ENCODE results near the gene FAM32A.
A peak's percentile ranks its signal among the peaks of the same experiment; 100 is the strongest.

The FAM32A gene

DNA sequence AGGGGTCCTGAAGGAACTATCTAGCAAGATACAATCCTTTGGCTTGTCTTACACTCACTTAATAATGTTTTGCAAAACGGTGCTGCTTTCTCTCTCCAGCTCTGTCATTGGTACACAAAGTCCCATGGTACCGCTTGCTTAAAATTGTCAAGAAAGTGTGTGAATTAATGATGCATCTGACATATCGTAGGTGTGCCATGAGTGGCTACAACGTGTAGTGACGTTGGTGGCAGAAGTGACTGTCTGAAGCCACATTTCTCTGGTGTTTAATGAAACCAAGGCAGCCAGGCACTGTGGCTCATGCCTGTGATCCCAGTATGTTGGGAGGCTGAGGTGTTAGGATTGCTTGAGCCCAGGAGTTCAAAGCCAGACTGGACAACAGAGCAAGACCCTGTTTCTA lies 39.1 kb upstream of the FAM32A start:
- Histone ChIP-seq H3K9ac (ENCODE audit: low read length) (no peak overlapping the region), H2AFZ (ENCODE audit: low read depth, low read length) (no peak overlapping the region), H3K36me3 (replicated peaks; ENCODE audit: low read depth, low read length) (peaks cover 57% of the 10 kb centered on the region), H3K4me1 (ENCODE audit: low read length) (peaks cover 82% of the 10 kb centered on the region), H3K79me2 (ENCODE audit: low read length) (peaks cover 73% of the 10 kb centered on the region), H3K27ac (ENCODE audit: low read length) (peak overlapping the region; percentile 92), H3K4me2 (ENCODE audit: low read length) (peak overlapping the region; percentile 89), H3K9me3 (ENCODE audit: insufficient read depth, low read length) (no peaks in the 10 kb centered on the region), H4K20me1 (ENCODE audit: insufficient read depth, low read length) (peaks cover 18% of the 10 kb centered on the region; the same call in 1 of the 2 replicates), H3K27me3 (ENCODE audit: low read depth, low read length) (no peaks in the 10 kb centered on the region), H3K4me3 (ENCODE audit: low read length) (peak overlapping the region; percentile 79; the same call in 1 of the 2 replicates)
- TF ChIP-seq EZH2phosphoT487 (IDR thresholded peaks at IDR 0.05; ENCODE audit: low read depth) = no peak
- TF ChIP-seq, protein P1, sequence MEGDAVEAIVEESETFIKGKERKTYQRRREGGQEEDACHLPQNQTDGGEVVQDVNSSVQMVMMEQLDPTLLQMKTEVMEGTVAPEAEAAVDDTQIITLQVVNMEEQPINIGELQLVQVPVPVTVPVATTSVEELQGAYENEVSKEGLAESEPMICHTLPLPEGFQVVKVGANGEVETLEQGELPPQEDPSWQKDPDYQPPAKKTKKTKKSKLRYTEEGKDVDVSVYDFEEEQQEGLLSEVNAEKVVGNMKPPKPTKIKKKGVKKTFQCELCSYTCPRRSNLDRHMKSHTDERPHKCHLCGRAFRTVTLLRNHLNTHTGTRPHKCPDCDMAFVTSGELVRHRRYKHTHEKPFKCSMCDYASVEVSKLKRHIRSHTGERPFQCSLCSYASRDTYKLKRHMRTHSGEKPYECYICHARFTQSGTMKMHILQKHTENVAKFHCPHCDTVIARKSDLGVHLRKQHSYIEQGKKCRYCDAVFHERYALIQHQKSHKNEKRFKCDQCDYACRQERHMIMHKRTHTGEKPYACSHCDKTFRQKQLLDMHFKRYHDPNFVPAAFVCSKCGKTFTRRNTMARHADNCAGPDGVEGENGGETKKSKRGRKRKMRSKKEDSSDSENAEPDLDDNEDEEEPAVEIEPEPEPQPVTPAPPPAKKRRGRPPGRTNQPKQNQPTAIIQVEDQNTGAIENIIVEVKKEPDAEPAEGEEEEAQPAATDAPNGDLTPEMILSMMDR (IDR thresholded peaks at IDR 0.05; ENCODE audit: low read depth, low read length) = no peak

DNA sequence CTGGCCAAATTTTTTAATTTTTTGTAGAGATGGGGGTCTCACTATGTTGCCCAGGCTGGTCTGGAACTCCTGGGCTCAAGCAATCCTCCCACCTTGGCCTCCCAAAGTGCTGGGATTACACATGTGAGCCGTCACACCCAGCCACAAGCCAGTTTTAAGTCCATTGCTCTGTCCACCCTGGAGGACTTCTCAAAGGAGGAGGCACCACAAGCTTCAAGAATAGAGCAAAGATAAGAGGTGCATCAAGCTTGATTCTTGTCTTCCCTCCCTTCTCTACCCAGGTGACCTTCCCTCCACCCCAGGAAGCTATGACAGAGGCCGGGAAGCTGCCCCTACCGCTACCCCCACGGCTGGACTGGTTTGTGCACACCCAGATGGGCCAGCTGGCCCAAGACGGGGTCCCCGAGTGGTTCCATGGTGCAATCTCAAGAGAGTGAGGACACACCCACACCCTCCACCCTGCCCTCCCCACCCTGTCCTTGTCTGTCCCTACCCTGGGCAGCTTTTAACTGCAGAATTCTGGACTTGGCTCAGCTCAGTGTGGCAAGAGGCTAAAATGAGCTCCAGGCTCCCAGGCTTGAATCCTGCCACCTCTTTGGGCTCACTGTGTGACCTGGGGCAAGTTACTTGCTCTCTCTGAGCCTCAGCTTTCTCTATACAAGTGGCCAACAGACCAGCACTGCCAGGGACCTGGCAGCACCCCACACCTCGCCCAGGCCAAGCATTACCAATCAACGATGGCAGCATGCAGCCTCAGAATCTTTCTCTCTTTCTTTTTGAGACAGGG lies 36.6 kb upstream of the FAM32A start:
- H3K9ac ChIP-seq (ENCODE audit: low read length) = no peak overlapping the region
- peaks cover 36% of the 10 kb centered on the region; the same call in 1 of the 2 replicates for H4K20me1 ChIP-seq (ENCODE audit: insufficient read depth, low read length)
- H3K9me3 ChIP-seq (ENCODE audit: insufficient read depth, low read length) = no peaks in the 10 kb centered on the region
- H3K4me1 ChIP-seq (ENCODE audit: low read length) = peaks cover 62% of the 10 kb centered on the region
- TF ChIP-seq, protein P1 (IDR thresholded peaks at IDR 0.05; ENCODE audit: low read depth, low read length) = no peak
- no peak for TF ChIP-seq EZH2phosphoT487 (IDR thresholded peaks at IDR 0.05; ENCODE audit: low read depth)
- peaks cover 70% of the 10 kb centered on the region for H3K79me2 ChIP-seq (ENCODE audit: low read length)
- H3K4me2 ChIP-seq (ENCODE audit: low read length) = peak overlapping the region; percentile 7; the same call in 1 of the 2 replicates
- H3K4me3 ChIP-seq (ENCODE audit: low read length) = no peak overlapping the region
- peak overlapping the region; percentile 77 for H3K27ac ChIP-seq (ENCODE audit: low read length)
- no peaks in the 10 kb centered on the region for H3K27me3 ChIP-seq (ENCODE audit: low read depth, low read length)
- H3K36me3 ChIP-seq (replicated peaks; ENCODE audit: low read depth, low read length) = peaks cover 73% of the 10 kb centered on the region
- no peak overlapping the region for H2AFZ ChIP-seq (ENCODE audit: low read depth, low read length)

DNA sequence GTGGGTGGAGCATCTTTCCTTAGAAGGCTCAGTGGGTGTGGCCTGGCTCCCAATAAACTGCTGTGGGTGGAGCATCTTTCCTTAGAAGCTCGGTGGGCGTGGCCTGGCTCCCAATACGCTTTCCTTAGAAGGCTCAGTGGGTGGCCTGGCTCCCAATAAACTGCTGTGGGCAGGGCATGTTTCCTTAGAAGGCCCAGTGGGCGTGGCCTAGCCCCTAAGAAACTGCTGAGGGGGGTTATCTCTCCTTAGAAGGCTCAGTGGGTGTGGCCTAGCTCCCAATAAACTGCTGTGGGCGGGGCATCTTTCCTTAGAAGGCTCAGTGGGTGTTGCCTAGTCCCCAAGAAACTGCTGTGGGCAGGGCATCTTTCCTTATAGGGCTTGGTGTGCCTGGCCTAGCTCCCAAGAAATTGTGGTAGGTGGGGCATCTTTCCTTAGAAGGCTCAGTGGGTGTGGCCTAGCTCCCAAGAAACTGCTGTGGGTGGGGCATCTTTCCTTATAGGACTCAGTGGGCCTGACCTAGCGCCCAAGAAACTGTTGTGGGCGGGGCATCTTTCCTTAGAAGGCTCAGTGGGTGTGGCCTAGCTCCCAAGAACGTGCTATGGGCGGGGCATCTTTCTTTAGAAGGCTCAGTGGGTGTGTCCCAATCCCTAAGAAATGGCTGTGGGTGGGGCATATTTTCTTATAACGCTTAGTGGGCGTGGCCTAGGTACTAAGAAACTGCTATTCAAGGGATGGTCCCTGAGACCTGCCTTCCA lies 31.5 kb upstream of the FAM32A start:
- Histone ChIP-seq H3K27ac (ENCODE audit: low read length) (no peak overlapping the region), H3K4me2 (ENCODE audit: low read length) (no peak overlapping the region), H3K79me2 (ENCODE audit: low read length) (peaks cover 22% of the 10 kb centered on the region), H3K27me3 (ENCODE audit: low read depth, low read length) (no peaks in the 10 kb centered on the region), H4K20me1 (ENCODE audit: insufficient read depth, low read length) (peaks cover 41% of the 10 kb centered on the region), H3K9ac (ENCODE audit: low read length) (no peak overlapping the region), H3K4me3 (ENCODE audit: low read length) (no peak overlapping the region), H2AFZ (ENCODE audit: low read depth, low read length) (no peak overlapping the region), H3K4me1 (ENCODE audit: low read length) (peaks cover 44% of the 10 kb centered on the region), H3K36me3 (replicated peaks; ENCODE audit: low read depth, low read length) (peaks cover 83% of the 10 kb centered on the region), H3K9me3 (ENCODE audit: insufficient read depth, low read length) (no peaks in the 10 kb centered on the region)
- no peak for TF ChIP-seq EZH2phosphoT487 (IDR thresholded peaks at IDR 0.05; ENCODE audit: low read depth)
- TF ChIP-seq, protein P1 (IDR thresholded peaks at IDR 0.05; ENCODE audit: low read depth, low read length) = no peak

DNA sequence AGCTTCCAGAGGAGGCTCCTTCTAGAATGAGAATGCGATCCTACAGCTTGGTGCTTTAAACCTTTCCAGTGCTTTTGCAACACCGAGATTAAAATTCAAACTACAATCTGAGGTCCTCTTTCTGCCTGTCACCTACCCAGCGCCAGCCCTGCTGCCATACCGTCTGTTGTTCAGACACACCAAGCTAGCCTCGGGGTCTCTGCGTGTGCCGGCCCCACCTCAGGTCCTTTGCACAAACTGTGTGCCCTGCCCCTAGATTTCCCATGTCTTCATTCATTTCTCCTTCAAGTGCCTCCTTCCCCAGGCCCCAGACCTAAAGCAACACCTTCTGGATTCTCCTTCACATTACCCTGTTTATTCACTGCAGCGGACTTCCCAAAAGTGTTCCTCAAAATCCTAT lies 30.7 kb upstream of the FAM32A start:
- Histone ChIP-seq H2AFZ (ENCODE audit: low read depth, low read length) (no peak overlapping the region), H3K79me2 (ENCODE audit: low read length) (peaks cover 15% of the 10 kb centered on the region; the same call in 1 of the 2 replicates), H3K36me3 (replicated peaks; ENCODE audit: low read depth, low read length) (peaks cover 76% of the 10 kb centered on the region), H3K4me2 (ENCODE audit: low read length) (no peak overlapping the region), H3K27ac (ENCODE audit: low read length) (no peak overlapping the region), H4K20me1 (ENCODE audit: insufficient read depth, low read length) (peaks cover 38% of the 10 kb centered on the region), H3K27me3 (ENCODE audit: low read depth, low read length) (no peaks in the 10 kb centered on the region), H3K4me3 (ENCODE audit: low read length) (no peak overlapping the region), H3K9me3 (ENCODE audit: insufficient read depth, low read length) (no peaks in the 10 kb centered on the region), H3K4me1 (ENCODE audit: low read length) (peaks cover 36% of the 10 kb centered on the region), H3K9ac (ENCODE audit: low read length) (no peak overlapping the region)
- TF ChIP-seq, protein P1 (IDR thresholded peaks at IDR 0.05; ENCODE audit: low read depth, low read length) = no peak
- no peak for TF ChIP-seq EZH2phosphoT487 (IDR thresholded peaks at IDR 0.05; ENCODE audit: low read depth)
